SK-N-SH treated with all-trans-retinoic acid at 6 μM for 48 hours (cell line): ENCODE results near the gene MMP23B.

Source experiments
- ARNTL ChIP-seq: fragments of 450-650 bp; formaldehyde crosslinking; IDR thresholded peaks from 2 replicates; pipeline ENCODE4 v1.5.0; 2020; ENCODE audit warnings: low read depth, mild to moderate bottlenecking, moderate library complexity, borderline replicate concordance
- CSDC2 ChIP-seq: fragments of 250-450 bp; sonication (Bioruptor Pico); IDR thresholded peaks from 2 replicates; pipeline ENCODE4 v1.5.0; 2020; ENCODE audit warnings: mild to moderate bottlenecking, moderate library complexity
- ESRRG ChIP-seq: fragments of 250-450 bp; sonication (Bioruptor Pico); IDR thresholded peaks from 2 replicates; pipeline ENCODE4 v1.6.1; 2021; ENCODE audit warnings: mild to moderate bottlenecking
- GLIS3 ChIP-seq: fragments of 250-450 bp; sonication (Bioruptor Pico); IDR thresholded peaks from 2 replicates; pipeline ENCODE4 v1.5.0; 2020; ENCODE audit warnings: mild to moderate bottlenecking, moderate library complexity
- ISL1 ChIP-seq: fragments of 250-450 bp; sonication (Bioruptor Pico); IDR thresholded peaks from 2 replicates; pipeline ENCODE4 v2.1.2; 2022; ENCODE audit warnings: mild to moderate bottlenecking, moderate library complexity
- OSR1 ChIP-seq: fragments of 250-450 bp; sonication (Bioruptor Pico); IDR thresholded peaks from 2 replicates; pipeline ENCODE4 v1.8.0; 2022; ENCODE audit warnings: moderate library complexity, mild to moderate bottlenecking, inconsistent platforms
- RARB ChIP-seq: fragments of 250-450 bp; sonication (Bioruptor Pico); IDR thresholded peaks from 2 replicates; pipeline ENCODE4 v1.8.0; 2021; ENCODE audit warnings: mild to moderate bottlenecking, moderate library complexity
- TOX ChIP-seq: fragments of 250-450 bp; sonication (Bioruptor Pico); IDR thresholded peaks from 2 replicates; pipeline ENCODE4 v1.8.0; 2021; ENCODE audit warnings: mild to moderate bottlenecking, moderate library complexity, borderline replicate concordance
- ZC3H10 ChIP-seq: fragments of 250-450 bp; sonication (Bioruptor Pico); IDR thresholded peaks from 2 replicates; pipeline ENCODE4 v1.5.1; 2021; ENCODE audit warnings: mild to moderate bottlenecking, moderate library complexity
- ZFP3 ChIP-seq: fragments of 250-450 bp; sonication (Bioruptor Pico); IDR thresholded peaks from 2 replicates; pipeline ENCODE4 v1.5.0; 2020; ENCODE audit warnings: mild to moderate bottlenecking, moderate library complexity
- ZNF70 ChIP-seq: fragments of 450-650 bp; formaldehyde crosslinking; IDR thresholded peaks from 2 replicates; pipeline ENCODE4 v1.5.0; 2020; ENCODE audit warnings: mild to moderate bottlenecking, moderate library complexity
- ZNF8 ChIP-seq: fragments of 450-650 bp; formaldehyde crosslinking; IDR thresholded peaks from 2 replicates; pipeline ENCODE4 v1.5.0; 2020; ENCODE audit warnings: mild to moderate bottlenecking, moderate library complexity
- TF ChIP-seq, protein P1 (sequence below): fragments of 250-450 bp; sonication (Bioruptor Pico); IDR thresholded peaks from 2 replicates; pipeline ENCODE4 v1.8.0; 2020; ENCODE audit warnings: mild to moderate bottlenecking, moderate library complexity, borderline replicate concordance

- TF ChIP-seq OSR1 (CRISPR knock-in tag) (no peak), ZC3H10 (CRISPR knock-in tag) (no peak), TOX (CRISPR knock-in tag) (no peak), ZNF70 (no peak), CSDC2 (CRISPR knock-in tag) (no peak), ISL1 (CRISPR knock-in tag) (no peak), ZFP3 (CRISPR knock-in tag) (no peak), GLIS3 (CRISPR knock-in tag) (no peak), ZNF8 (CRISPR knock-in tag) (no peak), ESRRG (no peak), ARNTL (CRISPR knock-in tag) (no peak), RARB (CRISPR knock-in tag) (no peak)
- TF ChIP-seq, protein P1, sequence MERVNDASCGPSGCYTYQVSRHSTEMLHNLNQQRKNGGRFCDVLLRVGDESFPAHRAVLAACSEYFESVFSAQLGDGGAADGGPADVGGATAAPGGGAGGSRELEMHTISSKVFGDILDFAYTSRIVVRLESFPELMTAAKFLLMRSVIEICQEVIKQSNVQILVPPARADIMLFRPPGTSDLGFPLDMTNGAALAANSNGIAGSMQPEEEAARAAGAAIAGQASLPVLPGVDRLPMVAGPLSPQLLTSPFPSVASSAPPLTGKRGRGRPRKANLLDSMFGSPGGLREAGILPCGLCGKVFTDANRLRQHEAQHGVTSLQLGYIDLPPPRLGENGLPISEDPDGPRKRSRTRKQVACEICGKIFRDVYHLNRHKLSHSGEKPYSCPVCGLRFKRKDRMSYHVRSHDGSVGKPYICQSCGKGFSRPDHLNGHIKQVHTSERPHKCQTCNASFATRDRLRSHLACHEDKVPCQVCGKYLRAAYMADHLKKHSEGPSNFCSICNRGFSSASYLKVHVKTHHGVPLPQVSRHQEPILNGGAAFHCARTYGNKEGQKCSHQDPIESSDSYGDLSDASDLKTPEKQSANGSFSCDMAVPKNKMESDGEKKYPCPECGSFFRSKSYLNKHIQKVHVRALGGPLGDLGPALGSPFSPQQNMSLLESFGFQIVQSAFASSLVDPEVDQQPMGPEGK (CRISPR knock-in tag): no peak
Observed at GRCh38 chr1:1683104-1683905, 51.3 kb downstream of the MMP23B start.
